ENCODE data around the gene SNCAIP.

GRCh38 chr5:122385286-122385685 lies 73.2 kb downstream of the SNCAIP start:
- TF ChIP-seq CTCF (IDR thresholded peaks at IDR 0.05) (no peak), POLR2A (IDR thresholded peaks at IDR 0.05) (no peak), EP300 (IDR thresholded peaks at IDR 0.05; ENCODE audit: low read depth) (no peak), POLR2AphosphoS5 (IDR thresholded peaks at IDR 0.05) (no peak)

Measured in transverse colon (tissue), 4 donors.